Right lobe of liver (tissue), 6 donors: ENCODE data around the gene TMEM92. TPM values are rescaled to one million over a fixed set of nuclear protein-coding genes. Genes with fewer than 3 reads are reported as not detected.

Source experiments
- ATAC-seq, 4 donors: fragments of 200-7000 bp; cut with Tn5 transposase; one replicate each; pipeline ENCODE4 v1.9.1; 2020; ENCODE audit warnings: mild to moderate bottlenecking in 4 of 4, moderate library complexity in 4 of 4
- DNase-seq, 3 donors: peaks; one replicate each; pipeline ENCODE4 v3.0.0-alpha.2; 2020
- H3K27ac ChIP-seq, 3 donors: fragments of 200-600 bp; one replicate each; pipeline ENCODE4 v1.8.0; 2022
- H3K27me3 ChIP-seq, 2 donors: fragments of 200-600 bp; one replicate each; pipeline ENCODE4 v1.8.0; 2022
- H3K36me3 ChIP-seq, 4 donors: fragments of 200-600 bp; sonication (generic) in 1 of 4; one replicate each; pipeline versions ENCODE4 v1.5.1 to v1.8.0; 2017 to 2022; ENCODE audit warnings: control low read depth in 1 of 4
- H3K4me1 ChIP-seq, 4 donors: fragments of 200-600 bp; sonication (generic) in 1 of 4; one replicate each; pipeline versions ENCODE4 v1.5.1 to v1.8.0; 2017 to 2022; ENCODE audit warnings: control low read depth in 1 of 4
- H3K4me3 ChIP-seq, 3 donors: fragments of 200-600 bp; one replicate each; pipeline ENCODE4 v1.8.0; 2022
- H3K9me3 ChIP-seq, 4 donors: fragments of 200-600 bp; sonication (generic) in 1 of 4; one replicate each; pipeline versions ENCODE4 v1.5.1 to v1.8.0; 2017 to 2022; ENCODE audit warnings: control low read depth in 1 of 4
- POLR2A ChIP-seq: fragments of 450-650 bp; IDR thresholded peaks from one replicate; pipeline ENCODE4 v1.6.1; 2017; ENCODE audit warnings: antibody characterized with exemption, mild to moderate bottlenecking
- WGBS: methylation state at CpG from one replicate; pipeline ENCODE4 v1.1.6; 2018; ENCODE audit warnings: low coverage, low lambda C conversion rate; ENCODE audit not compliant: insufficient coverage; ENCODE audit errors: missing lambda C conversion rate; 5-methylcytosine and 5-hydroxymethylcytosine counted together
- intact Hi-C, 2 donors: fragments of 100-400 bp; cut with DNase I; formaldehyde crosslinking; loops; one replicate each; pipeline versions ENCODE4 v1.11.2 to v1.14.1; 2022
- total RNA-seq, 6 experiments: library from RNA; depleted of rRNA in 2 of 6; stranded (reverse); fragments of >200 nt in 2 of 6; fragmentation: NEBNext Ultra II Directional in 3 of 6; extraction: Animal tissue kit (Norgen Biotek cat#: 25700) in 3 of 6; gene quantifications; one replicate each; pipeline versions ENCODE4 v1.1.0 to v1.2.4, GENCODE V29; 2016 to 2023
- TF ChIP-seq, protein P1 (sequence below), 4 donors: fragments of 200-600 bp in 3 of 4; fragments of 450-650 bp in 1 of 4; IDR thresholded peaks; one replicate each; pipeline versions ENCODE4 v1.5.1 to v1.8.0; 2016 to 2022; ENCODE audit warnings: antibody characterized with exemption in 4 of 4, mild to moderate bottlenecking in 2 of 4
- donor health status: DM: no; HTN: yes; CAD: no.
- donor health status: DM: no; HTN: no; CAD: no.
- donor health status: DM: no; HTN: no; CAD: no.
- donor health status: DM: no; HTN: yes; CAD: no.
- donor health status: DM: no; HTN: yes; CAD: no.

Gene TMEM92
- total RNA-seq, 6 experiments from 2014 or later, result 1.5 to 20.0 (median 8.7) TPM

DNA sequence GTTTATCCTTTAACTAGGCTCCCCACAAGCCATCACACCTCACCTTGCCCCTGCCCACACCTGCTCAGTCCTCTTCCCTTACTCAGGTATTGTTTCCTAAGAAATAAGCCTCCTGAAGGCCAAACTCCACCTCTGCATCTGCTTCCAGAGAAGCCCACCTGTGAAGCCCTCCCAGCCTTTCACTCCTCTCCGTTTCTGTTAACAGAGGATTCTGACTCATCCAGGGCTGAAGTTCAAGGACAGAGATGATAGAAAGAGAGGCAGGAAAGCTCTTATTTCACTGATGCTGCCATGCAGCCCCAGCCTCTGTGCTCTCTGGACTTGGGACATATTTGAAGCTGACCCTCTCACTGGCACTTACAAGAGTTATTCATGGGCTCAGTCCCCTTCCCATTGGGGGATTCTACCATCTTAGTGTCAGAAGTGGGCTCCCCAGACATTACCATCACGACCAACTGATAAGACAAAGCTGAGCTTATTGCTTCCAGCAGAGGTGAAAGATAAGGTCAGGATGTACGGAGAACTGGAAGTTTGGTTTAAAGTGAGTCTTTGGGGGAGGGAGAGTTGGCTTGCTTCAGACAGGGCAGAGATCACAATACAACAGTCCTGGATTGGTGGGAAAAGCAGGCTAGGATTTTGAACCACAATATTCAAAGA is 36.3 kb downstream of the TMEM92 start:
- DNase-seq (no peak), ATAC-seq (no peak)
- TF ChIP-seq, protein P1, sequence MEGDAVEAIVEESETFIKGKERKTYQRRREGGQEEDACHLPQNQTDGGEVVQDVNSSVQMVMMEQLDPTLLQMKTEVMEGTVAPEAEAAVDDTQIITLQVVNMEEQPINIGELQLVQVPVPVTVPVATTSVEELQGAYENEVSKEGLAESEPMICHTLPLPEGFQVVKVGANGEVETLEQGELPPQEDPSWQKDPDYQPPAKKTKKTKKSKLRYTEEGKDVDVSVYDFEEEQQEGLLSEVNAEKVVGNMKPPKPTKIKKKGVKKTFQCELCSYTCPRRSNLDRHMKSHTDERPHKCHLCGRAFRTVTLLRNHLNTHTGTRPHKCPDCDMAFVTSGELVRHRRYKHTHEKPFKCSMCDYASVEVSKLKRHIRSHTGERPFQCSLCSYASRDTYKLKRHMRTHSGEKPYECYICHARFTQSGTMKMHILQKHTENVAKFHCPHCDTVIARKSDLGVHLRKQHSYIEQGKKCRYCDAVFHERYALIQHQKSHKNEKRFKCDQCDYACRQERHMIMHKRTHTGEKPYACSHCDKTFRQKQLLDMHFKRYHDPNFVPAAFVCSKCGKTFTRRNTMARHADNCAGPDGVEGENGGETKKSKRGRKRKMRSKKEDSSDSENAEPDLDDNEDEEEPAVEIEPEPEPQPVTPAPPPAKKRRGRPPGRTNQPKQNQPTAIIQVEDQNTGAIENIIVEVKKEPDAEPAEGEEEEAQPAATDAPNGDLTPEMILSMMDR (IDR thresholded peaks at IDR 0.05), result no peak
- TF ChIP-seq POLR2A, result no peak
- WGBS, result 15% methylated on average over 3 of the region's 3 CpGs
- H3K4me3 ChIP-seq, result no peak overlapping the region
- H3K27me3 ChIP-seq, result no peaks in the 10 kb centered on the region
- H3K36me3 ChIP-seq, result no peaks in the 10 kb centered on the region
- H3K27ac ChIP-seq, result no peak overlapping the region
- H3K9me3 ChIP-seq, result no peaks in the 10 kb centered on the region
- intact Hi-C loops, result no loop called here
- no peaks in the 10 kb centered on the region for H3K4me1 ChIP-seq

DNA sequence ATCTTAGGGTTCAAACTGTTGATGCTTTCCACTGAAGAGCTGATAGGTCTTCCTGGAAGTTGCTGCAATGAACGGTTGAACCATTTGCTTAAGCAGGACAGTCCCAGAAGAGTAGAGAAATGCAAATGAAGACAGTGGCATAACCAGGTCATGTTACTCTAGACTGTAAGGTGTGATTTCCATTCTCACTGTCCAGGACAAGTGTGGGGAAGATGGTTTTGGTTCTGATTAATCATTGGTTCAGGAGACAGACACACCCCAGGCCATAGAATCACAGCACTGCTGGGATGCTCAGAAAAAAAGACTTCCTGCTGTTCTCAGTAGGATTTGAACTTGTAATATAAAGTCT is 36.8 kb downstream of the TMEM92 start:
- 0% methylated on average over 1 of the region's 1 CpG for WGBS
- no peak for DNase-seq
- Histone ChIP-seq H3K36me3 (no peaks in the 10 kb centered on the region), H3K4me1 (no peaks in the 10 kb centered on the region), H3K9me3 (no peaks in the 10 kb centered on the region), H3K27me3 (no peaks in the 10 kb centered on the region), H3K27ac (no peak overlapping the region), H3K4me3 (no peak overlapping the region)
- ATAC-seq, result no peak
- intact Hi-C loops, result no loop called here
- TF ChIP-seq, protein P1 (IDR thresholded peaks at IDR 0.05), result no peak
- TF ChIP-seq POLR2A, result no peak

DNA sequence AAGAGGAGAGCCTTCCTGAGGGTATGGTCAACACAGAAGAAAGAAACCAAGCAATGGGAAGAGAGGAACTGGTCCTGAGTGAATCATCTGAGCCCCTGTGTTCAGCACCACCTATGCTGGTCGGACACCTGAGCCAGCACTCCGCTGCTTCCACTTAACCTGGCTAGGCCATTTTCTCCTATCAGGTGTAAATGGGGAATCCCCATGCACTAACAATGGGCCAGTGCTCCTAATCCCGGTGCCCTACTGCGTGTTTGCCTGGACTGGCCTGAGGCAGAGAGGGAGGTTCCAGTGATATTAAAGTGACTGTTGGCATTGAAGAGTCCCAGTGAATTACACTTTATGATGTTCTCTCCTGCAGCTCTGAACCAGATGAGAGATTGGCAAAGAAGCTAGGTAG is 37.2 kb downstream of the TMEM92 start:
- ATAC-seq, result no peak
- TF ChIP-seq, protein P1 (IDR thresholded peaks at IDR 0.05), result no peak
- TF ChIP-seq POLR2A, result no peak
- Histone ChIP-seq H3K27me3 (no peaks in the 10 kb centered on the region), H3K36me3 (no peaks in the 10 kb centered on the region), H3K27ac (no peak overlapping the region), H3K9me3 (no peaks in the 10 kb centered on the region), H3K4me1 (no peaks in the 10 kb centered on the region), H3K4me3 (no peak overlapping the region)
- 0% methylated on average over 1 of the region's 4 CpGs for WGBS
- intact Hi-C loops, result no loop called here
- no peak for DNase-seq

DNA sequence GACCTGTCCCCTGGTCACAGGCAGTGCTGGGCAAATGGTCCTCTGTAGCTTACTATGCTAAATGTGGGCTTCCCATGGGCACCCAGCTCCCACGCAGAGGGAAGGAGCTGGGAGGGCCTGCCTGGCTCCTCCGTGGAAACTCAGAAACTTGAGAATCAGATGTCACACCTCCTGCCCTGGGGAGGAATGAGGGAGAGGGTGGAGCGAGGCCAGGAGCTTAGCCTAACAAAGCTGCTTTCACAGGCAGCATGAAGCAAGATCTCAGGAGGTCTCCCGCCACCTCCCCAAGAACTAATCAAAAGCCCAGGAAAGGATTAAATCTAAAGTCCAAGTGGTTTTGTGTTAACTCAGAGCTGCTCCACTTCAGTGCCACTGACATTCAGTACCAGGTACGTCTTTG is 38.0 kb downstream of the TMEM92 start:
- H3K9me3 ChIP-seq, result no peaks in the 10 kb centered on the region
- H3K4me1 ChIP-seq, result no peaks in the 10 kb centered on the region
- no peak overlapping the region for H3K27ac ChIP-seq
- TF ChIP-seq, protein P1 (IDR thresholded peaks at IDR 0.05), result no peak
- TF ChIP-seq POLR2A, result no peak
- no peaks in the 10 kb centered on the region for H3K36me3 ChIP-seq
- WGBS, result 33% methylated on average over 2 of the region's 5 CpGs
- no peaks in the 10 kb centered on the region for H3K27me3 ChIP-seq
- no peak overlapping the region for H3K4me3 ChIP-seq
- ATAC-seq (no peak), DNase-seq (no peak)
- intact Hi-C loops, result no loop called here
